GM04503 (cell line): ENCODE data around the gene LDB2.

Experiments
- DNase-seq: peaks from one replicate; pipeline ENCODE4 v3.0.0-alpha.2; 2012; ENCODE audit warnings: low read depth

The LDB2 gene

DNA sequence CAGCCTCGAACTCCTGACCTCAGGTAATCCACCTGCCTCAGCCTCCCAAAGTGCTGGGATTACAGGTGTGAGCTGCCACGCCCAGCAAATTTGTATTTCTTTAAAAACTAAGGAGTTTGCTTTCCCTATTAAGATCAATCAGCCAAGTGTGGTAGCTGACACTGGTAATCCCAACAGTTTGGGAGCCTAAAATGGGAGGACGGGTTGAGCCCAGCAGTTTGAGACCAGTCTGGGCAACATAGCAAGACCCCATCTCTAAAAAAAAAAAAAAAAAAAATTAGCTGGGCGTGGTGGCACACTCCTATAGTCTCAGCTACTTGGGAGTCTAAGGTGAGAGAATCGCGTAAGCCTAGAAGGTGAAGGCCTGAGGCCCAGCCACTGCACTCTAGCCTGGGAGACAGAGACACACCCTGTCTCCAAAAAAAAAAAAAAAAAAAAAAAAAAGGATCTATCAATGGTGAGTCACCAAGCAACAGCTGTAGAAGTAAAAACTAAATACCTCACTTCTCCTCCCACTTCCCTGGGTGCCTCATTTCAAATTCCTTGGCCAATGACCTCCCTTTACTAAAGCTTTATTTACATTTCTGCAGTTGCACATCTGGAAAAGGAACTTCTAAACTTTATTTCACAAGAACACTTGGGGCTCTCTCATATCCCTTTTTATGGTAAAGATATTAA is 54.5 kb downstream of the LDB2 start:
- DNase-seq = peak; percentile 51

DNA sequence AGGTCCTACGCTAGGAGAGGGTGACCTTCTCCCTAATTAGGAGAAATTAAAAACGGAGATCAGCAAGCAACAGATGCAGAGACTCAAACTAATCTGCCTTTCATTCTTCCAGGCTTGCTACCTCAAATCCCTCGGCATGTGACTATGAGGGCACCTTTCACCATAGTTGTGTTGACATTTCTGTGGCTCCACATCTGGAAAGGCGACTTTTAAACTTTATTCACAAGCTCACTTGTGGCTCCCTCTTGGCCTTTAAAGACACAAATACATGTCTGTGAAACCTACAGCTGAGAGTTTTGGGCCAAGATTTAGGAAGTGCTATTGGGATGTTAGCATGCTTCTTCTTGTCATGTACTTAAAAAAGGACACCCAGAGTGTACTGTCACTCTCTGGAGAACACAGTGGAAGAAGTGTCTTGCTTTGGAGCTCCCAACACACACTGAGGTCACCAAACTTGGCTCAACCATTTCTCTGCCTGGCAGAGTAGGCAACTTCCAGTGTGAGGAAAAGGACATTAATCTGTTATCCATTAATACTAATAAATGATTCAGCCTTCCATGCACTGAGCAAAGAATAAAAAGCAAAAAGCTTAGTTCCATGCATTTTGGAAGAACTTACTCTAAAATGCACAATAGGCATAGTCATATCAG is 60.1 kb downstream of the LDB2 start:
- DNase-seq = no peak

DNA sequence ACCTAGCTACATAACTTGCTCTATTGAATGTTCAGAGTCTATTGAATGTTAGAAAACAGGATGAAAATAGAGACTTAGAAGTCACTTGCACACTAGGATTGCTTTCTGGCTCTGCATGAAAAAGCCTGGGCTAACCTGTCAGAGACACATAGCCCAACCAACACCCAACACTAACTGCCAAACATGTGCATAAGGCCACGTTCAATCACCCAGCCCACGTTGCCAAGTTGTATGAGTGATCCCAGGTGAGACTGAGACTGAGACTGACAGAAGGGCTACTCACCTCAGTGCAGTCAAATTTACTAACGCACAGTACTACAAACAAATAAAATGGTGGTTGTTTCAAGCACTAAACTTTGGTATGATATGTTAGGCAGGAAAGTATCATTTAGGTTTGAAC is 61.0 kb downstream of the LDB2 start:
- DNase-seq = no peak

DNA sequence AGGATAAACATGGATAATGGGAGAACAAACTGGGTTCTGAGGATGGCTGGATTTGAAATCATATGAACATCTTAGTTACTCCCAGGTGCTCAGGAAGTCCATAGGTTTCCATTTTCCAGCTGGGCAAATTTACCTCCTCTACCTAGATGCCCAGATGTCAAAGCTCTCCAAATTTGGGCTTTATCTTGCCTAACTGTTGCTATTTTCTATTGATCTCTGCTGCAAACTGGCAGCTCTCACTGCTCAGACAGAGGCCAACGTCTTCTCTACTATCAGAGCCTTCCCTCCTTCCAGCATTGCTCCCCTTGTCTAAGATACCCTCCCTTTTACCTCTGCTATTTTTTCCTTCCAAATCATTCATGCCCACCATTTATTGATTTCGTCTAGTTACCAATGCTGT is 62.1 kb downstream of the LDB2 start:
- DNase-seq = no peak

DNA sequence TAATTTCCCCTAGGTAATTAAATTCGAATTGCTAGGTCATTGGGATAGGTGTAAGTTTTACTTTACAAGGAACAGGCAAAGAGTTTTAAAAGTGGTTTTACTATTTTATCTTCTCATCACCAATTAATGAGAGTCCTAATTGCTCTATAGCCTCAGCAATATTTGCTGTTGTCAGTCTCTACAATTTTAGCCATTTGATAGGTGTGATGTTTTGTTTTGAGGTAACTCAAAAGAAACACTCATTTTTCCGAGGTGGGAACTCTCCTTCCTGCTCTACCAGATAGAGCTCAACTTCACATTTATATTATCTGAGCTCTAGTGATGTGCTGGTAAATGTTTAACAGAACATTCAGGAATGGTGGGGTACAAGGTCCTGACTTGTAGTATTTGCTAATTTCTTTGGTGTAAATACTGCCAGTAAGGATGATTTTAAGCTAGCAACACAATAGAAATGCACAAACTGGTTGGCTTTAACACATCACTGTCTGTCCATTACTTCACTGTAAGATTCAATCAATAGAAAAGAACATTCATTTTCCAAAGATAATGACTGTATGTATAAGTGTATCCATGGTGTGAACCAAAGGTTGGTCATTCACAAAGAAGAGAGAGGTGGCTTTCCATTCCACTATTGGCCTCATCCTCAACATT is 62.7 kb downstream of the LDB2 start:
- no peak for DNase-seq

DNA sequence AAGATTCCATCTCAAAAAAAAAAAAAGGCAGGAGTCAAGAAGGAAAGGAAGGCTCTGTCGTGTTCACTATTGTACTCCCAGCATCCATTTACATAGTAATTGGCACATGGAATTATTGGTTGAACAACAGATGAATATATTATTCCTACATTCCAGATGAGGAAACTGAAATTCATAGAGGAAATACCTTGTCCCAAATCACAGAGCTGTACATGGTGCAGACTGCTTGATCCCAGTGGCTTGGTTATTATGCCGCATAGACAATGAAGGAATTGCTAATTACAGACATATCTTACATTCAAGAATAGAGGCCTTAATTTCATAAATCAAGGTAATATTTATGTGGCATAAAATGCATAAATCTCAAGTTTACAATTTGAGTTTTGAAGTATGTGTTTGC is 63.6 kb downstream of the LDB2 start:
- no peak for DNase-seq

DNA sequence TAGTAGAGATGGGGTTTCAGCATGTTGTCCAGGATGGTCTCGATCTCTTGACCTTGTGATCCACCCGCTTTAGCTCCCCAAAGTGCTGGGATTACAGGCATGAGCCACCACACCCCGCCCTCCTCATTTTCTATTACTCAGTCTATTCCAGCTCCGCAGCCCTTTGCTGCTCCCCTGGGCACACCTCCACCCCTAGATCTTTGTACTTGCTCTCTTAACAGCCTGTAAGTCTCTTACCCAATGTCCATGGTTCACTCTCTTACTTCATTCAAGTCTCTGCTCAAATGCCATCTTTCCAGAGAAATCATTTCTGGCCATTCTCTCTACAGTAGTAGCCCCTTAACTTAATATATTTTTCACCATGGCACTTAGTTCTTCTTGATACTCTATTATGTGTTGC is 64.7 kb downstream of the LDB2 start:
- no peak for DNase-seq

DNA sequence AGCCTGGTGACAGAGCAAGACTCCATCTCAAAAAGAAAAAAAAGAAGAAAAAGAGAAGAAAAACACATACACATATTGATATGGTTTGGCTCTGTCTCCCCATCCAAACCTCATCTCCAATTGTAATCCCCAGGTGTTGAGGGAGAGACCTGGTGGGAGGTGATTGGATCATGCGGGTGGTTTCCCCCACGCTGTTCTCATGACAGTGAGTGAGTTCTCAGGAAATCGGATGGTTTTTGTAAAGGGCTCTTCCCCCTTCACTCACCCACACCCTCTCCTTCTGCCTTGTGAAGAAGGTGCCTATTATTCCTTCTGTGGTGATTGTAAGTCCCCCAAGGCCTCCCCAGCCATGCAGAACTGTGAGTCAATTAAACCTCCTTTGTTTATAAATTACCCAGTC is 68.4 kb downstream of the LDB2 start:
- DNase-seq = no peak

DNA sequence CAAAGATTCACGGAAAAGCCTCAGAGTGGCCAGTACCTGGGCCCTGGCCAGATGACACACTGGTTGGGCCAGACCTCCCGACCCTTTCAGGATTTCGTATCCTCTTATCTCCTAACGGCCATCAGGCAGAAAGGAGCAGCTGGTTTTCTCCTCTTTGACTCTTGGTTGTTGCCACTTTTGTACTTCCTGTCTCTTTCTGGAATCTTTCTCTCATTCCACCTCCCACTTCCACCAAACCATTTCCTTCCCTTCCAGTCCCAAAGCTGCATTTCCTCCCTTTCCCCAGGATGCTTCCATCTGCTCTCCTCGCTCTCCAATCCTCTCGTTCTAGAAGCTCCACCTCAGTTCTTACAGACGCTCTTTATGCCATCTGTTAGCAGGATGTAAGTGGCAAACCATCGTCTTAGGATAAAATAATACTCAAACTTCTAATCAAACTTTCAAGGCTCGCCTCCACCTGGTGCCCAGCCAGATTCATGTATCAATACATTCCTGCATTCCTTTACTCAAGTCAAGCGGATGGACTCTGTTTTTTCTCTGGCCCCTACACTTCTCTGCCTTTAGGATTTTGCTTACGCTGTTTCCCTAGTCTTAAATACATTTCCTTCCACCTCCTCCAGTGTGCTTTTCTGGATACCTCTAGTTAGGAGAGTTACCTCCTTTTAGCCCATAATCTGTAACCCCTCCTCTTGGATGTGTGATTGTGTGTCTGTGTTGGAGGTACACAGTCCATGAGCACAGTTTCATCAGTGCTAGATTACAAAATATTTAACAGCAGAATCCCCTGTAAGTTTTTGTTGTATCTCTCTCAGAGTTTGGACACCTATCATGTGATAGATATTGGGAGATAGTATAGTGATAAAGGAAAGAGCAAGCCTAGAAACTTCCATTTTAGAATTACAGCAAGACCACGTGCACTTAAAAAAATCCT is 70.4 kb downstream of the LDB2 start:
- DNase-seq = no peak

DNA sequence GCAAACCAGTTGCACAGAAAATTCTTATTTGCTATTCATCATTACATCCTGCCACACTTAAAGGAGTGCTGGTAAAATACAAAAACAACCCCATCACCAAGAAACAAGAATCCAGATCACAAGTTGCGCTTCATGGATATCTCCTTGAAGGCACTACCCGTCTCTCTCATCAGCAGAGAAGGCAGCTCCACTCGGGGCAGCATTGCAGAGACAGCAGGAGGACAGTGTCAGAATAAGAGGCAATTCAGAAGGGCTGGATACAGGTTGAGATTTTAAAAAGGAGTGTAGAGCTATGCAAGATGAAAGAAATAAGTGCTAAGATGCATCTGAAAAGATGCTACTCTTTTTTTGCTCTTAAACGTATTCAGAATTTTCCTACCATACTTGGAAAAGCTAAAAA is 71.4 kb downstream of the LDB2 start:
- DNase-seq = no peak

DNA sequence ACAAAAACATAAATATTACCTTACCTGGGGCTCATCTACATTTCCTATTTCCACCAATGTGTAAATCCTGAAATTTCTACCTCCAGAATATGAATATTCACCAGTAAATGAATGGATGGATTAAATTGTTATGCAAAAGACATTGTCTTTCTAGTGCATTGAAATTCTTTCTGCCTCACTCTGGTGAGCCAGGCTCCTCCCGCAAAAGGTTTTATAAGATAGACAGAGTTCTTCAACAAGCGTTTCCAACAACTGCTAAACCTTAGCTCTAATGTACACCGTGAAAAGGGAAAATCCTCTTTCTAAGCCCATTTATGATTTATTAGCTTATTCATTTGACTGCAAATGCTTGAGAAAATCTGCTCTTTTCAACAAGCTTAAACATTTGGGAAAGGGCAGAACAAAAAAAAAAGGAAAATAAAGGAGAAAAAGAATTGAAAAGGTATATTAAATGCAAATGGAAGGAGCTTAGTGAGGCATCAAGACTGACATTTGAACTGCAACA is 72.0 kb downstream of the LDB2 start:
- DNase-seq = no peak

DNA sequence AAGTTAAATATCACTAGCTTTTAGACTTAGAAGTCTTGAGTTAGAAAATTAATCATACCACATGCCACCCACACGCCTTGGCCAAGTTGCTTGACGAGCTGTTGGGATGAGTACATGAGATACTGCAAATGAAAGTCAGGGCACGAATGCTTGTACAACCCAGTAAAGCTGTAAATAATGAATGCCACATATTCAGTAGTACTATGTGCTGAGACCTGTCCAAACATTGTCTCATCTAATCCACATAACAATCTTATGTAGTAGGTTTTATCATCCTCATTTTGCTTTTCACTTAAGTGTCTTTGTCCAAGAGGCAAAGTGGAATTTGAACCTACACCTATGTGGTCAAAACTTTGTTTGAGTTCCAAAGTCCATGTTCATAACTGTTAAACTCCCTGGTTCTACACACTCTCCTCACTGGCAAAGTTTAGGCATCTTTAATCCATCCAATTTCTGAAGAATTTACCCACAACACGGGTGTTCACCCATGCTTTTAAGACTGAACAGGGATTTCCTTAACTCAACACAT is 74.1 kb downstream of the LDB2 start:
- DNase-seq = no peak

DNA sequence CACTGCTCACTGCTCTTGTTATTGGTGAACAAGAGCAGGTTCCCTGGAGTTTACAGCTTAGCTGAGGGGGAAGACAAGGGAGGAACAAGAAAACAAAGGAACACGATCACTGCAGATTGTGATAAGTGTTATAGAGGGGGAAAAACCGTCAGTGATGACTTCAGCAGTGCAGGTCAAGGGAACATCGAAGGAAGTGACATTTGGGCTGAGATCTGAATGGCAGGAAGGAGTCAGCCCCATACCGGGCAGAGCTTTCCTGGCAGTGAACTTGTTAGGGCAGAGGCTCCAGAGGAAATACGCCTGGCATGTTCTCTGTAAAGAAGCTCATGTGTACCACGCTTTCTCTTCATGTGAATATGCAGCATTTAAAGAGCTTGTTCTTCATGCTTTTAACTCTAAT is 78.1 kb downstream of the LDB2 start:
- DNase-seq = no peak

DNA sequence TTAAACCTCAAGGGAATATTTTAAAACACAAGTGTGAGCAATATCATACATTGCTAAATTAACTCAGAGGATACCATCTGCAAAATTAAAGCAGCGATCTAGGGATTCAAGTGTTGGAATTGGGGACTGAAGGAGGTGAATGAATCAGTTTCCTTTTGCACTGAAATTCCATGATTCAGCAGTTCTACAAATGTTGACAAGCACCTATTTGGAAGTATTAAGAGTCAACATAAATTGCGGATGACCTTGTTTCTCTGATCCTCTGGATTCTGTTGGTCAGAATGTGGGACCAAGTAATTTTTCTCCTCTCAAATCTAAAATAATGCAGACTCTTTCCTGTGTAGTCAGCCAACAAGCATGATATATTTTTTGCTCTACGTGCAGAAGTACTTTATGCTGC is 78.8 kb downstream of the LDB2 start:
- DNase-seq = no peak

DNA sequence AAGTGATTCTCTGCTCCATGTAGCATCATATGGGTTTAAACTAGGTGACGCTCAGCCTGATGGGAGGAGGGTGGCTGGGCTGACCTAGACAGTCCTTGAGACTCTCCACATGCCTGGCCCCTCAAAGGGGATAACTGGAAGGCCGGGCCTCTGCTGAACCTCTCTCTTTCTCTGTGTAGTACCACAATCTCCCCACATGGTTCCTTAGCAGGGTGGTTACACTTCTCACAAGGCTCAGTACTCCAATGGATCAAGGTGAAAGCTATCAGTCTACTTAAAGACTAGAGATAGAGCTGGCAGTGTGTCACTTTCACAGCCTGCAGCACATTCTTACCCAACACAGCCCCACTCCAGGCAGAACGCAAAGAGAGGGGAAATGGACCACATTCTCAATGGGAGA is 80.4 kb downstream of the LDB2 start:
- no peak for DNase-seq

DNA sequence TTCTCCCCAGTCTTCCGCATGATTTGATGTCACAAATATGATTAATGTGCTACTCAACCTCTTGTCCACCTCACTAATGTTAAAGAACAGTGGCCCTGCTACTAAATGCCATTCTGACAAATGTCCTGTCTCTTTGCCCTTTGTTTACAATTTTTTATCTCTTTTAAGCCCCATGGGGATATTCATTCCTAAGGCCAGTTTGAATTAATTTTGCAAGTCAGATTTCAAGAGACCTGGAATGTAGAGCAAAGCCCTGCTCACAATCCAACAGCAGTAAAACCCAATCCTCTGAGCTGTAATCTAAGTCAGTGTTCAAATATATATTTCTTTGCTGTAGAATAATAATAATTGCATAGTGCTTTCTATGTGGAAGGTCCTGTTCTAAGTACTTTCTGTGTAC is 81.2 kb downstream of the LDB2 start:
- no peak for DNase-seq

DNA sequence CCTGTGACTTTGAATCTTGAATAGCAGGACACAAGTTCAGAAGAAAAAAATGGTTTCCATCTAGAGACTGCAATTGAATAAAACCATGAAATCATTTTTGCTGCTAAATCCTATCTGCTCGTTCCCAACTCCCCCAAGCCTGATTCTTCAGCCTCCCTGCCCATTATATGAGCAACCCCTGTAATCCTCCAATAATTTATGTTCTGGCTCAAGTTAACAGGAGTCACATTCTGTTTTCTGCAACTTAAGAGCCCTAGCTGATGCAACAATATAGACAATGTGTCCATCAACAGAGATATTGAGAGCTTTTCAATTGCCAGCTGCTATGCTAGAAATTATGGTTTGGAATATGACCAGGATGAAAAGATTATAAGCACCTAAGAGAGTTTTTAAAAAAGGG is 84.1 kb downstream of the LDB2 start:
- DNase-seq = no peak

DNA sequence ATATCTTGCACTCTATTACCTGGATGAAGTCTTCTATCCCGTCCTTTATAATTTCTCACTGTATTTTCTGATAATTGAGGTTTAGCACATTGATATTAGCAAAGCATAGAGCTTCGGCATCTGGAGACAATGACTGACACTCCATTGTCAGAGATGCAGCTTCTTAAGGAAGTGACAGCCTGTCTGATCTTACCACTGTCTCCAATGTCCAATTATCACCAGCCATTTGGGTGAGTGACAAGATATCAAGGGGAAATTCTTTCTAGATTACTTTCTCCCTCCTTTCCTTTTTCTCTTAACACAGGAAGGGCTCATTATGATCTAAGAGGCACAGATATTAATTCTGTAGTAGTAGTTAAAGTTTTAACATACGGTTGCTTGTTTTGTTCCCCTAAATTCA is 86.4 kb downstream of the LDB2 start:
- no peak for DNase-seq

DNA sequence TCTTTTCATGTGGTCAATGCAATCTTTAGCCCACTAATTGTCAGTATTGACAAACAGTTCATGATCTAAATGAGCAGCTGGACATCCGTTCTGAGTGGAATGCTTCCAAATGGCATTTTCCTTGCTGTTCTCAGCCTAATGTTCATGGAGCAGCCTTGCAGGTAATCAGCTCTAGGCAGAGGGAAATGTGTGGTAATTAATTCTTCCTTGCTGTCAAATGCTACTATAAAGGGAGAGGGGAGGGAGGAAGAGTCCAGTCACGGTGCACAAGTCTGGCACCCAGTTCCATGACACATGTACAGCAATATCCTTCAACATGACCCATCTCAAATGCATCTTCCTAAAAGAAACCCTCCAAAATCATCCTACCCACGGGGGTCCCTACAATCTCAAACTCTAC is 88.5 kb downstream of the LDB2 start:
- no peak for DNase-seq

DNA sequence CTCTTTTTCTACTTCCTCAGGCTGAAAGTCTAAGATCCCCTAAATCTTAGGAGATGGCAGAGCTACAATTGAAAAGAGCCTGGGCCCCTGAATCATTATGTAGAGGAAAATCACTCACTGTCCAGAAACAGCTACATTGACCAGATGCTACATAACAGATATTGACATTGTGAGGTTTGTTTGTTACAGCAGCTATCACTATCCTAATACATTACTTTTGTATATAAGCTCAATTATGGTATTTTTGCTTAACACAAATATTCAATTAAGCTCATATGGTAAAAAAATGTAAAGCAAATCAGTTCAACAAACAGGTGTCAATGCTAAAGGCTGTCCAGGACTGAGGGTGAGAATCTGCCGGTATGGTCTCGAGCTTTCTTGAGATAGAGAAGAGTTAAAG is 89.4 kb downstream of the LDB2 start:
- DNase-seq = no peak

DNA sequence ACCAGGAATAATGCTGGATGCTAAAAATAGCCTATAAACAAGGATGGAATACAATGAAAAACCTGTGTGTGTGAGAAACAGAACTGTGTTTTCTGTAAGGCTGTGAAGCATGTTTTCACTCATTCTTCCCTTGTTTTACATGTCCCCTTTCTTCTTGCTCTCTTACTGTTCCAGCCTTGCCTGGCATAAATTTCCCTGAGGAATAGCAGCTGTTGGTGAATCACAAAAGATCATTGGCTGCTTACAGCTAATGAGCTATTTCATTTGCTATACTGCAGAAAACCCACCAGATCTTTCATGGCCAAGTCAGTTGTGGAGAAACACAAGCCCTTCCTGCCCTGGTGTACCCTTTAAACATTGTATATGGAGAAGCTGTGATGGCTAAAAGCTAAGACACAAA is 91.1 kb downstream of the LDB2 start:
- no peak for DNase-seq

DNA sequence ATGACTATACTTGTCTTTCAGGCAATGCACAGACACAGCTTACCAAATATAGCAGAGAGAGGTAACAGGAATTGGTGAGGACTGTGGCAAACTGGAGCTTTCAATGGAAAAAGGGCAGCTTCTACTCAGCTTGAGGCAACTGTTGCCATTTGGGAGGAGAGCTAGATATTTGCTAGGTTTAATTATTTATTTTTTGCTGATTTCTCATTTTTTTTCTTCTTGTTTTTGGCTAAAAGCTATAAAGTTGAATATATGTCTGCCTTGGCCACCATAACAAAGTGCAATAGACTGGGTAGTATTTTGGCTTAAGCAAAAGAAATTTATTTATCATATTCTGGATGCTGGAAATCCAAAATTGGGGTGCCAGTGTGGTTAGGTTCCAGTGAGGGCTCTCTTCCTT is 93.9 kb downstream of the LDB2 start:
- DNase-seq = no peak
